ENCODE measurements around the gene DNAI1.
"Not testable (repeated sequence)": the region's sequence is repeated elsewhere in the genome, so short reads cannot be mapped to it uniquely, and the experiment has no call there.

The DNAI1 gene

DNA sequence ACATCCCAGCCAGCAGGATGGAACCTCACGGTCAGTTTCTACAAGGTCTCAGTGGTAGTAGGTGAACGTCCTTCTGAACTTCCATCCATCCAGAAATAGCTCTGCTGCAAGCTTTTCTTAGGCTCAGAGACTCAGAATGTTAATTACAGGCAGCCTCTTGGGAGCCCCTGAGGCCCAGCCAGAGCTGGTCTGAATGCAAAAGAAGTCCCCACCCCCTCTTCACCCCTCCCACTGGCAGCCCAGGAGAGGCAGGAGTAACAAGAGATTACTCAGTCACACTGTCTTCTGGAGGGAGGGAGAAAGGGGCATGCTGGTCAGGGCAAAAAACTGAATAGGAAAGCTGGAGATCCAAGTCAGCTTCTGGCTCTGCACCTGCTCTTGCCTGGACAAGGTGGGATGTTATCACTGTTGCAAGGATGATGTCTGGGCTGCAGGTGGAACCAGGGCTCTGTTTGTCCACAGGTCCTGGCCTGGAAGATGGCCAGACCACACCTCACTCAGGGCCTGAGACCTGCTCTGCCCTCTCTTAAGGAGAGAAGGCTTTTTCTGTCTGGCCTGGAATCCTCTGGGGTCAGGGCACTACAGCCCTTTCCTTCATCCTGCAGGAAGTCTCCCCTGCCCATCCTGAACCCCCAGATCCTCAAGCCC lies 55.1 kb downstream of the DNAI1 start:
- no peak for DNase-seq (ENCODE audit: low read depth)

DNA sequence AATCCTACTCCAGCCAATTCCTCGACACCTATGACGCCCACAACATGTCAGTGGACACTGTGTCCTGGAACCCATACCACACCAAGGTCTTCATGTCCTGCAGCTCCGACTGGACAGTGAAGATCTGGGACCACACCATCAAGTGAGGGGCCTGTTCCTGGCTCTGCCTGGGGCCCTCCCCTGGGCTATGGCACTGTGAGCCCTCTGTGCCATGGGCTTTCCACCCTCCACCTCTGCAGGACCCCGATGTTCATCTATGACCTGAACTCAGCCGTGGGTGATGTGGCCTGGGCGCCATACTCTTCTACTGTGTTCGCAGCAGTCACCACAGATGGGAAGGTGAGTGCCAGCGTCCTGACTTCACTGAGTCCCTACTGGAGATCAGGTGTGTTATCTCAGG lies 55.8 kb downstream of the DNAI1 start:
- no peak for DNase-seq (ENCODE audit: low read depth)

DNA sequence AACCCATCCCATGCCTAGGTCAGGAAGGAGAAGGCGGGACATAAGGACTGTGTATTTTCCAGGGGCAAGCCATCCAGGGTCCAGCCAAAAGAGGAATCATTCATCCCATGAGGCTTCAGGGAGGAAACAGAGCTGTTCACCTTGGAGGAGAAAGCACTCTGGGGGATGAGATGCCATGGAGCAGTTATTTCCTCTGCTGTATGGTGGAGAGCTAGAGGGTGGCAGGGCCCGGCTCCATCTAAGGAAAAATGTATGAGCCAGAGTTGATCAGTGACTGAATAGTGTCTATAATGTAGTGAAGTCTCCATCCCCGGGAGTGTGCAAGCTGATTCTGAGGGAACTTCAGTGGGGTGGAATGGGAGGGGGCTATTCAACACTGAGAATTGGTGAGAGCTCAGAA lies 56.2 kb downstream of the DNAI1 start:
- no peak for DNase-seq (ENCODE audit: low read depth)

DNA sequence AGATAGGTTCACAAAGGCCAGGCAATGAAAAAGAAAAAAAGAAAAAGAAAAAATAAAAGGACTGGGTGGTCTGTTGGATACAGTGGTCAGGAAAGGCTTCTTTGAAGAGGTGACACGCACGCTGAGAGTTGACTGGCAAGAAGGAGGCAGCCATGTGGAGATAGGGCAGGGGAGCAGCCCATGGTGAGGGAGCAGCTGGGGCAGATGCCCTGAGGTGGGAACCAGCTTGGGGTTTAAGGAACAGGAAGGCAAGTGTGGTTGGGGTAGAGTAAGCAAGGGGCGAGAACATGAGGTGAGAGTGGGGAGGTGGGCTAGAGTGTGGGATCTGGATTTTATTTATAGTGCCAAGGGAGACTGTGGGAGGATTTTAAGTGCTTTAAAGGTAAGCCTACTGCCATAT lies 57.4 kb downstream of the DNAI1 start:
- no peak for DNase-seq (ENCODE audit: low read depth)

GRCh38 chr9:34517185-34517584 lies 58.6 kb downstream of the DNAI1 start:
- no peak for DNase-seq (ENCODE audit: low read depth)

GRCh38 chr9:34518110-34518616 lies 59.6 kb downstream of the DNAI1 start:
- DNase-seq (ENCODE audit: low read depth) = no peak

DNA sequence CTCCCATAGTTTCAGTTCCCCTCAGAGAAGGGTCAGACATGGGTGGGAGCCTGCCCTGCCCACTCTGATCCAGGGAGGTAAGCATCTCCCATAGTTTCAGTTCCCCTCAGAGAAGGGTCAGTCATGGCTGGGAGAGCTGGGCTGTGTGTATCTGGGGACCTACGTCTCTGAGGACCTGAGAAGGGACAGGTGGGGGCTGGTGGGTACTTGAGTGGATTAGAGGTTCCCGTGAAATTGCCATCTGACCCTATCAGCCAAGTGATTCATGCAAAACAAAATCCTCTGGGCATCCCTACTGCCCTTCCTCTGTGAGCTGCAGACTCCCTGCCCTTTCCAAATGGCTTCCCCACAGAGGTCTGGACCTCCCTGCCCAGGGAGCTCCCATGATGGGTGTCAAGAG lies 60.3 kb downstream of the DNAI1 start:
- no peak for DNase-seq (ENCODE audit: low read depth)

DNA sequence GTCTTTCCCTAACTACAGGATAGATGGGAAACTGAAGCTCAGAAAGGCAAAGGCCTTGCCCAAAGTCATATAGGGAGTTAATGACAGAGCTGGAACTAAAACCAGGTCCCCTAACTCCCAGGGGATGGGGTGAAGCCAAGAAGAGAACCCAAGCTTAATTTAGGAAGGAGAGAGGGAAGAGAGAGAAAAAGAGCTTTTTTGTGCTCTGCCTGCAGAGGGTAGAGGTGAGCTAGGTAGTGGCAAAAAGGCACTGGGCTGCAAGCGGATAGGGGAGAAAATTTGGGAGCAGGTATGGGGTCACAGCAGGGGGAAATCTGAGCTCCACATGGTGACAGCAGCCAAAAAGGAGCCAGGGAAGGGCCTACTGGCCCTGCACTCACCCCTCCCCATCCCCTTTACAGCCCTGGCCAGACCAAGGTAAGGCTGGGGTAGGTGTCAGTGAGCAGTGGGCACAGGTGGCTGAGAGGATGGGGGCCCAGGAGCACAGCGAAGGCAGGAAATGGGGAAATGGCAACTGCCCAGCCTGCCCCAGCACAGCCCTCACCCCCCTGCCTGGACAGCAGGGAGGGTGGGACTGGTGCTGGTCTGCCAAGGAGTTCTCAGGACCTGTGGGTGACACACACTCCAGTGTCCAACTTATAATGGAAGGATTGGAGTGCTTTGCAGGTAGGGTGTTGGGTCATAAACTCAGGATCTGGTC lies 60.9 kb downstream of the DNAI1 start:
- DNase-seq (ENCODE audit: low read depth) = no peak

DNA sequence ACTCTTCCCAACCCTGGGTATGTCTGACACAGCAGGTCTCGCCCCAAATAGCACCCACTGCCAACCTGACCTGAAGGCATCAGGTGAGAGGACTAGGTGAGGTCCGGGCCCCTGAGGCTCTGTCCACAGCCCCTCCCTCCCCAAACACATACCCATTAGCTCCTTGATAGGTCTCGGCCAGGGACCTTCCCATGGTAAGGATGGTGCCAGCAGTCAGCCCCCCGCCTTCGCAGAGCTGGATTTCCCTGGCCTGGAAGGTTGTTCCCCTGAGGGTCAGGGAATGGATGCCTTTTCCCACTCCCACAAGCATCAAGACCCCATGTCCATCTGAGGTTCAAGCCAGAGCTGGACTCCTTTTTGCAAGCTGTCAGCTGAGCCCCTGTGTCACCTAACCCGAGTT lies 61.5 kb downstream of the DNAI1 start:
- no peak for DNase-seq (ENCODE audit: low read depth)

DNA sequence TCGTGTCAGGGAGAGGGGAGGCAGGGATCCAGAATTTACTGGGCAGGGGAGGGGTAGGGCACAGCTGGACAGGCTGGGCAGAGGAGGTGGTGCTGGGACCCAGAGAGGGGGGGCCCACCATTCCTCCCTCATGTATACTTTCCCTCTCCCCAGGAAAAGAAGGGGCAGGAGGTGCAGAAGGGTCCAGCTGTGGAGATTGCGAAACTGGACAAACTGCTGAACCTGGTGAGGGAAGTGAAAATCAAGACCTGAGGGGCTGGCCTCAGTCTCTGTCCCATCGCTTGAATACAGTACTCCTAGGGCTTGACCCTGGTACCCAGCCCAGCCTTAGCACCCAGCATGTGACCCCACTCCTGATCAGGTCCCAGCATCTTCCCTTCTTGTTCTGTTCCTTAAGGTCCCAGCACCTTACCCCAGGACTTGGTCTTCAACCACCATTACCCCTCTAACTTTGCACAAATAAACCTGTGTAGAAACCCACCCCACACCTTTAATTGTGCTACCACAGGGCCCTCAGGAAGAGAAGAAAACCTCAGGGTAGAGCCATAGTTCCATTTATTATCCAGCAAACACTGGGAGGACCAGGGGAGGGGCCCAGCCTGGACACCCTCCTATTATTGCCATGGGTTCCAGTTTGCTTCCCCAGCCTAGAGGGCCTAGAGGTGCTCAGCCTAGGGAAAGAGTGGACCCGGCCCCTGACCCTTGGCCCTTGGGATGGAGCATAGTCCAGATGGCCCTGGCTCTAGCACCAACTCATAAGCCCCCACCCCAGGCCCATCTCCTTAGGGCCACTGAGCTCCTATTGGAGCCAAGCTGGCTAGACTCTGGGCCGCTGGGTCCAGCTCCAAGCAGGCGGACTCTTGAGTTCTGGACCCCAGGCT lies 62.1 kb downstream of the DNAI1 start:
- no peak for DNase-seq (ENCODE audit: low read depth)

DNA sequence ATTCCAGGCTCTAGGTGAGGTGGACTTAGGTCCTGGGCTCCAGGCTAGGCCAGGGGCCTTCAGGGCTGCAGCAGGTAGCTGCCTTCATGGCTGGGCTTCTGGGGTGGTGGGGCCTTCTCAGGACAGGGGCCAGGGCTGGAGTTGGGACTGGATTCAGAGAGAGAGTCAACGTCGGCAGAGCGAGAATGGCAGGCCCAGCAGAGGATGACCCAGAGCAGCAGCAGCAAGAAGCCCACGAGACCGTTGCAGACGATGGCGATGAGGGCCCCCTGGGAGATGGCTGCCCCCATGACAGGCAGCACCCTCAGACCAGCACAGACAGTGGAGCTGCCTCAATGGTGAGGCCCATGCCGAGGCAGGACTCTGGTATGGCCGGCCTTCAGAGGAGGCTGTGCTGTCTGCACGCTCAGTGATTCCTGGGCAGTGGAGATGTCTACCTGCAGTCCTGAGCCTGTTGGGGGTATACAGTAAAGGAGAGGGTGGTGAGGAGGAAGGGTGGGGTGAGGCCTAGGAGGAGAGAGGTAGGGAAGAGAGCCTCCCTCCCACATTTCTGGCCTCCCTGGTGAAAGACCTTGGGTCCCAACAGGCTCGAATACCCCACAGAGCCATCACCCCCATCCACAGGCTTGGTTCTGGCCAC lies 62.9 kb downstream of the DNAI1 start:
- DNase-seq (ENCODE audit: low read depth) = no peak

GRCh38 chr9:34522091-34522887 lies 63.7 kb downstream of the DNAI1 start:
- DNase-seq (ENCODE audit: low read depth) = no peak

DNA sequence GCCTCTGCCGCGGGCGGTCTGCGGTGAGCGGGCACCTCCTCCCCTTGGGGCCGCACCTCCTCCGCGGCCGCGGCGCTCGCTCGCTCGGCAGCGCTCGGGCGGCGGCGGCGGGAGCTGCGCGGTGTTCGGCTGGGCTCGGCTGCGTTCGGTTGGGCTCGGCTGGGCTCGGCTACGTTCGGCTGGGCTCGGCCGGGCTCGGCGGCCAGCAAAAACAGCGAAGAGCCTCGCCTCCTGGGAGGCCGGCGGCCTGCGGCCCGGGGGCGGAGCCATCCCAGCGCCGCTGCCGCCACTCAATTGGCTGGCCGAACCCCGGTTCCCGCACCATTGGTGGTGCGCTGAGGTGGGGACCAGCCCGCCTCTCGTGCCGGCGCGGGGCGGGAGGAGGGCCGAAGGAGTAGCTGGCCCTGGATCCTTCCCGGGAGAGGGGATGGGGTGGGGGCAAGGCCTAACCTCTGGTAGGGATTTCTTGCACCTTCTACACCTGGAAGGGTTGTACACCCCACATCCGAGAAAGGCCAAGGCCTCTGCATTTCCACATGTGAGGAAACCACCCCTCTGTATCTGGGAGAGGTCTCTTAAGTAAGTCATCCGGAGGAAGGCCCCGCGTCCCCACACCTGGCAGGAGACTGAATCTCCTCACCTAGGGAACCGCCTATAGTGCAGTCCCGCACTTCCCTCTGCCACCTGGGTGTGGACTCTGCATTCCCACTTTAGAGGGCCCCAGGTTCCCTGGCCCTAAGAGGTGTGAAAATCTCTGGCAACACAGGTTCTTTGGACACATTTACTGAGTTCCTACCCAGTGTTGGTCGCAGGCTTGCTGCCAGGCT lies 64.6 kb downstream of the DNAI1 start, which contains the start of gene ENHO:
TSS of gene ENHO (minus strand) at position 20 of the 827 bp plus-strand sequence. CDS start 1,295 bp downstream, outside the sequence.
- peak; percentile 58 for DNase-seq (ENCODE audit: low read depth)

DNA sequence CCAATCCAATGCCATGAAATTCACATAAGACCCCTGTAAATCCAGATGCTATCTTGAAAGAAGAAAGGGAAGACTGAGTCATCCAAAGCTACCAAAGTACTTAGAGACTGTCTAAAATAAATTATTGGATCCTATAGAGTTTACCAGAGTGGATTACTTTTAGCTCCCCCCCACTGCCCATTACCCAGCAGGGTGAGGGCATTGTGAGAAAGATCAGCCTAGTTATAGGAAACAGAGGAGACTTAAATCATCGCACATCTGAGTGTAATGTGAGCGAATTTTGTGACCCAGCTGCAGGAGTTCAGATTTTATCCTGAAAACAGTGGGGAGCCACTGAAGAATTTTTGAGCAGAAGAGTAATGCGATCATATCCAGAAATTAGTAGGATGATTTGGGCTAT lies 65.7 kb downstream of the DNAI1 start:
- DNase-seq (ENCODE audit: low read depth) = no peak

DNA sequence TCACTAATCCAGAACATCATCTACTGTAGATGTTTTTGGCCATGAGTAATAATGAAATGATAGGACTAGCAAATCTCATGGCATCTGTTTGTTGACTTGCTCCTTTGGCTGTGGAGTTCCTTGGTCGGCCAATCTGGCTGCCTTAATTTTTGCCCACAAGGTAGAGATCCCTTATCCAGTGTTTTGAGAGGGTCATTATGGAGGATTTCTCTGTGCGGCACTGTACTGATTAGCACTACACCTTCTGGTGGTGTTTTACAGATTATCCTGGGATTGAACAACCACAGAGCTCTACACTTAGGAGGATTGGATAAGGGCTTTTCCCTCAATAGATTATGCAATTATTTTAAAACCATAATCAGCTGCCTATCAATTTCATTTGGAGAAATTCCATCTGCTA lies 67.4 kb downstream of the DNAI1 start:
- DNase-seq (ENCODE audit: low read depth) = no peak

DNA sequence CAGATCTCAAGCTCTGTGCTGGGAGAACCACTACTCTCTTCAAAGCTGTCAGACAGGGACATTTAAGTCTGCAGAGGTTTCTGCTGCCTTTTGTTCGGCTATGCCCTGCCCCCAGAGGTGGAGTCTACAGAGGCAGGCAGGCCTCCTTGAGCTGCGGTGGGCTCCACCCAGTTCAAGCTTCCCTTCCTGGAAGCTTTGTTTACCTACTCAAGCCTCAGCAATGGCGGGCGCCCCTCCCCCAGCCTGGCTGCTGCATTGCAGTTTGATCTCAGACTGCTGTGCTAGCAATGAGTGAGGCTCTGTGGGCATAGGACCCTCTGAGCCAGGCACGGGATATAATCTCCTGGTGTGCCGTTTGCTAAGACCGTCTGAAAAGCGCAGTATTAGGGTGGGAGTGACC lies 73.4 kb downstream of the DNAI1 start:
- DNase-seq (ENCODE audit: low read depth) = not testable (repeated sequence)

GRCh38 chr9:34536685-34537084 lies 78.1 kb downstream of the DNAI1 start:
- no peak for DNase-seq (ENCODE audit: low read depth)

GRCh38 chr9:34540827-34541226 lies 82.2 kb downstream of the DNAI1 start:
- no peak for DNase-seq (ENCODE audit: low read depth)

DNA sequence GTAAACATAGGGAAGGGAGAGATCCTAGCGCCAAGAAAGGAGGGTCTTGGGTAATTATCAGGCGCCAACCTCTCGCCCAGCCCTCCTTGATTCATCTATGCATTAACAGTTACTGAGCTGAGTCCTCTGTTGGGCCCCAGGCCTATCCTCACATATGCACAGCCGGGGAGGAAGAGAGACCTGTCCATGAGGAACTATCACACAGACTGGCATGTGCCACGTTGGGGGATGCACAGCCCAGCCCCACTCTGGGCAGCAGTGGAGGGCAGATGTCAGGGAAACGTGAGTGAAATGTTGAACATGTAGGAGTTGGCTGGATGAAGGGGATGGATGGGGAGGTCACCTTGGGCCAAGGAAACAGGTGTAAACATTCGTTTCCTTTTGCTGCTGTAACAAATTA lies 82.9 kb downstream of the DNAI1 start:
- no peak for DNase-seq (ENCODE audit: low read depth)

- no peak for DNase-seq (ENCODE audit: low read depth)
These were observed 85.4 kb downstream of the DNAI1 start for GRCh38 chr9:34544035-34544434.

Data from CMK (cell line).